ENCODE measurements around the gene JAKMIP2.
"Not testable (repeated sequence)": the region's sequence is repeated elsewhere in the genome, so short reads cannot be mapped to it uniquely, and the experiment has no call there.

JAKMIP2 gene

DNA sequence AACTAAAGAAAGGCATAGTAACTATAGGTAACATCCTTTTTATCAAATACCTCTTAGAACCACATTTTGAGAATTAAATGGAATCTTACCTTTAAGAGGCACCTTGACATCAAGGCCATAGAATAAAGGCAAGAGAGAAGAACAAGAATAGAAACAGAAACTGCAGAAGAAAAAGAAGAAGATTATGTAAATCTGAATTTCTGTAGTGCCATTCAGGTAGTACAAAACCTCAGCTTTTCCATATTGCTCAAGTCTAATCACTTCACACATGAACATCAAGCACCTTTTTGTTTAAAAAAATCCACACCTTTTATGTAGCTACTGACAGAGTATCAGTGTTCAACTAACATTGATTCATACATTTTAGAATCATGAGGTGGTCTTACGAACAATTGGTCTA lies 180.9 kb downstream of the JAKMIP2 start:
- Histone ChIP-seq H3K4me1 (no peaks in the 10 kb centered on the region), H3K9me3 (no peaks in the 10 kb centered on the region), H3K4me3 (ENCODE audit: low read depth, low read length) (no peak overlapping the region), H3K36me3 (no peaks in the 10 kb centered on the region), H3K27me3 (no peaks in the 10 kb centered on the region)
- no peak for DNase-seq
- TF ChIP-seq, protein P1, sequence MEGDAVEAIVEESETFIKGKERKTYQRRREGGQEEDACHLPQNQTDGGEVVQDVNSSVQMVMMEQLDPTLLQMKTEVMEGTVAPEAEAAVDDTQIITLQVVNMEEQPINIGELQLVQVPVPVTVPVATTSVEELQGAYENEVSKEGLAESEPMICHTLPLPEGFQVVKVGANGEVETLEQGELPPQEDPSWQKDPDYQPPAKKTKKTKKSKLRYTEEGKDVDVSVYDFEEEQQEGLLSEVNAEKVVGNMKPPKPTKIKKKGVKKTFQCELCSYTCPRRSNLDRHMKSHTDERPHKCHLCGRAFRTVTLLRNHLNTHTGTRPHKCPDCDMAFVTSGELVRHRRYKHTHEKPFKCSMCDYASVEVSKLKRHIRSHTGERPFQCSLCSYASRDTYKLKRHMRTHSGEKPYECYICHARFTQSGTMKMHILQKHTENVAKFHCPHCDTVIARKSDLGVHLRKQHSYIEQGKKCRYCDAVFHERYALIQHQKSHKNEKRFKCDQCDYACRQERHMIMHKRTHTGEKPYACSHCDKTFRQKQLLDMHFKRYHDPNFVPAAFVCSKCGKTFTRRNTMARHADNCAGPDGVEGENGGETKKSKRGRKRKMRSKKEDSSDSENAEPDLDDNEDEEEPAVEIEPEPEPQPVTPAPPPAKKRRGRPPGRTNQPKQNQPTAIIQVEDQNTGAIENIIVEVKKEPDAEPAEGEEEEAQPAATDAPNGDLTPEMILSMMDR (IDR thresholded peaks at IDR 0.05; ENCODE audit: low read depth, low read length), result no peak

DNA sequence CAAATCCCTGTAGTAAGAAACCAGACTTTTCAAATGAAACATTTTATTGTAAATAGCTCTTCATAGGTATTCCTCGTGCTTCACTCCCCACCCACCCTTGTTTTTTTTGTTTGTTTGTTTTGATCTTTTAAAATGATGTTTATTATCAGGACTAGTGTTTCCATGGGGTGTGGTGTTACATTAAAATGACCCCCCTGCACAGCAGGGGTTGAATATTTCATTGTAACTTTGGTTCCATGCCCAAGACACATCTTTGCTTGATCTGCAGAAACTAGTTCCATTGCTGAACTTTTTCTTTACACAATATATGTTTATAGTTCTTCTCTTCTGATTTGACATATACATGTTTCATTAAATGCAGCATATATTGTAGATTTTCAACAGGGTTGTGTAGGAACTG lies 191.4 kb downstream of the JAKMIP2 start:
- H3K4me3 ChIP-seq (ENCODE audit: low read depth, low read length), result no peak overlapping the region
- TF ChIP-seq, protein P1 (IDR thresholded peaks at IDR 0.05; ENCODE audit: low read depth, low read length), result no peak
- no peak for DNase-seq
- no peaks in the 10 kb centered on the region; the same call in 1 of the 2 replicates for H3K36me3 ChIP-seq
- no peaks in the 10 kb centered on the region; the same call in 1 of the 2 replicates for H3K9me3 ChIP-seq
- H3K4me1 ChIP-seq, result no peaks in the 10 kb centered on the region
- H3K27me3 ChIP-seq, result no peaks in the 10 kb centered on the region

DNA sequence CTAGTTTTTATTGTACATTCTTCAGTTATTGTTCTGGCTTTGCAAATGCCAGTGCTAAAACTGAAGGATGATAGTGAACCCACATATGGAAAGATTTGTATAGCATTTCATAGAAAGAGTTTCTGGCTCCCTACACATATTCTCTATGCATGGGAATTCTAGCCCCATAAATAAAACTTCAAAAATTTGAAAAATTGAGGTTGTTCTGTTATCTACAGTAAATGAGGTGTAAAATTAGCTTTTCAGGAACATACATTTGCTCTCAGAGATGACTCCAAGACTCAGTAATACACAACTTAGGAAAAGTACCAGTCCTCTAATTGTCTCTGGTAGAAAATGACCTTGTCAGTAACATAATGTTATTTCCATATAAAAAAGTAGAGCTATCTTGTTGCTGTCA lies 192.4 kb downstream of the JAKMIP2 start:
- no peaks in the 10 kb centered on the region for H3K27me3 ChIP-seq
- DNase-seq, result no peak
- H3K4me3 ChIP-seq (ENCODE audit: low read depth, low read length), result no peak overlapping the region
- no peaks in the 10 kb centered on the region; the same call in 1 of the 2 replicates for H3K36me3 ChIP-seq
- TF ChIP-seq, protein P1 (IDR thresholded peaks at IDR 0.05; ENCODE audit: low read depth, low read length), result no peak
- no peaks in the 10 kb centered on the region; the same call in 1 of the 2 replicates for H3K9me3 ChIP-seq
- H3K4me1 ChIP-seq, result no peaks in the 10 kb centered on the region

DNA sequence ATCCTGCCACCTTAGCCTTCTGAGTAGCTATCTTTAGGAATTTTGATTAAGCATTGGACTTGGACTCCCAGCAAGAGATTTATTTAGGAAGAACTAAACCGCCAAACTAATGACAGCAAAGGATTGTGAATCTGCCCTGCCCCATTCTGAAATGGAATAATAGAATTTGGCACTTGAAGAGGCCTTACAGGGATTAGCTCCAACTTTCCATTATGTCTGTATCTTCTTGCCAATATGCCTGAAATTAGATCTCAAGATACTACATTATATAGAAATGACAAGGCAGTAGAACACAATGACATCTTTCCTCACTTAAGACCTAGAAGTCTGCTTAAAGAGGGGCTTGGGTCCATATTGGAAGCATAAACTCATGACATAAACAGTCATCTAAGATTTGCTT lies 195.7 kb downstream of the JAKMIP2 start:
- H3K4me1 ChIP-seq, result no peaks in the 10 kb centered on the region
- H3K27me3 ChIP-seq, result no peaks in the 10 kb centered on the region
- H3K4me3 ChIP-seq (ENCODE audit: low read depth, low read length), result no peak overlapping the region
- H3K36me3 ChIP-seq, result no peaks in the 10 kb centered on the region; the same call in 1 of the 2 replicates
- DNase-seq, result no peak
- TF ChIP-seq, protein P1 (IDR thresholded peaks at IDR 0.05; ENCODE audit: low read depth, low read length), result no peak
- no peaks in the 10 kb centered on the region for H3K9me3 ChIP-seq

DNA sequence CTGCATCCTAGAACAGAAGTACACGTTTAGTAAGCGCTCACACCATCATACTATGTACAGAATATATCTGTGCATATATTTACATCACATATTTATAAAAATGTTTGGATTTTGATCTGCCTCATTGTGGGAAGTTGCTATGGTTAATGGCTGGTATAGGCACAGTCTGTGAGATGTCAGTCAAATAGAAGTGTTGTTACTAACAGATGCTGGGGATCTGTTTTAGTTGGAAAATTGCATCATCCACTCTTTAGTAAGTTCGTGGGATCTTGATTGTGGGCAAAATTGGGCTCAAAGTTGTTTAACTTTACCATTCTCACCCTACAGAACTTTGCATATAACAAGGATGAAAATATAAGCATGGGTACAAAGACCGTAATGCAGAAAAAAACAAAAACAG lies 196.3 kb downstream of the JAKMIP2 start:
- TF ChIP-seq, protein P1 (IDR thresholded peaks at IDR 0.05; ENCODE audit: low read depth, low read length), result no peak
- H3K9me3 ChIP-seq, result no peaks in the 10 kb centered on the region
- no peak for DNase-seq
- no peak overlapping the region for H3K4me3 ChIP-seq (ENCODE audit: low read depth, low read length)
- no peaks in the 10 kb centered on the region; the same call in 1 of the 2 replicates for H3K36me3 ChIP-seq
- H3K4me1 ChIP-seq, result no peaks in the 10 kb centered on the region
- no peaks in the 10 kb centered on the region for H3K27me3 ChIP-seq

DNA sequence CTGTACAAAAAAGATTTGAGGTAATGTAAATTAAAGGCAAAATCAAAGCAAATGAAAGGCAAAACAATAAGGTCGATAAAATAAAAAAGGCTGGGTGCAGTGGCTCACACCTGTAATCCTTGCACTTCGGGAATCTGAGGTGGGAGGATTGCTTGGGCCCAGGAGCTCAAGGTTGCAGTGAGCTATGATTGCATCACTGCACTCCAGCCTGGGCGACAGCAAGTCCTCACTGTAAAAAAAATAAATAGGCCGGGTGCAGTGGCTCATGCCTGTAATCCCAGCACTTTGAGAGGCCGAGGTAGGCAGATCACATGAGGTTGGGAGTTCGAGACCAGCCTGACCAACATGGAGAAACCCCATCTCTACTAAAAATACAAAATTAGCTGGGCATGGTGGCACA lies 200.3 kb downstream of the JAKMIP2 start:
- DNase-seq; H3K36me3 ChIP-seq; H3K4me3 ChIP-seq (ENCODE audit: low read depth, low read length); H3K4me1 ChIP-seq; H3K27me3 ChIP-seq; H3K9me3 ChIP-seq: not testable (repeated sequence)

DNA sequence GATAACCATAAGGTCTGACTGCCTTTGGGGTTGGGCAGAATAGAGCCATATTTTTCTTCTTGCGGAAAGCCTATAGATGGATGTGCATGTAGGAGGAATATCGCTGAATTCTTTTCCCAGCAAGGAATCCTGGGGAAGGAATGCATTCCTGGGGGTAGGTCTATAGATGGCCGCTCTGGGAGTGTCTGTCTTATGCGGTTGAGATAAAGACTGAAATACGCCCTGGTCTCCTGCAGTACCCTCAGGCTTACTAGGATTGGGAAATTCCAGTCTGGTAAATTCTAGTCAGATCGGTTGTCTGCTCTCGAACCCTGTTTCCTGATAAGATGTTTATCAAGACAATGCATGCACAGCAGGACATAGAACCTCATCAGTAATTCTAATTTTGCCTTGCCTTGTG lies 202.1 kb downstream of the JAKMIP2 start:
- H3K4me3 ChIP-seq (ENCODE audit: low read depth, low read length); DNase-seq; H3K9me3 ChIP-seq; H3K4me1 ChIP-seq; H3K36me3 ChIP-seq; H3K27me3 ChIP-seq: not testable (repeated sequence)
